Measurements from ENCODE around the gene TMSB10.
A peak's percentile ranks its signal among the peaks of the same experiment; 100 is the strongest.

Gene TMSB10

GRCh38 chr2:84880645-84881521 is 24.6 kb upstream of the TMSB10 start, which contains the start of gene TRABD2A:
Gene TRABD2A, minus strand, starts transcription at chr2:84881084. Its CDS starts 45 bp downstream, at chr2:84881039.
- DNase-seq (ENCODE audit: low read depth) = peak; percentile 56

- peak; percentile 91 for DNase-seq (ENCODE audit: low read depth)
Observed at GRCh38 chr2:84881581-84882413, 23.7 kb upstream of the TMSB10 start.

GRCh38 chr2:84882414-84882738 is 23.1 kb upstream of the TMSB10 start:
- no peak for DNase-seq (ENCODE audit: low read depth)

- peak; percentile 67 for DNase-seq (ENCODE audit: low read depth)
Observed at GRCh38 chr2:84882775-84883550, 22.5 kb upstream of the TMSB10 start.

- no peak for DNase-seq (ENCODE audit: low read depth)
Observed at GRCh38 chr2:84884449-84884848, 21.0 kb upstream of the TMSB10 start.

GRCh38 chr2:84885111-84885510 is 20.3 kb upstream of the TMSB10 start:
- DNase-seq (ENCODE audit: low read depth) = no peak

GRCh38 chr2:84886791-84887190 is 18.7 kb upstream of the TMSB10 start:
- no peak for DNase-seq (ENCODE audit: low read depth)

GRCh38 chr2:84888401-84889276 is 16.8 kb upstream of the TMSB10 start:
- peak; percentile 84 for DNase-seq (ENCODE audit: low read depth)

GRCh38 chr2:84889332-84889731 is 16.1 kb upstream of the TMSB10 start:
- no peak for DNase-seq (ENCODE audit: low read depth)

GRCh38 chr2:84891355-84892010 is 14.0 kb upstream of the TMSB10 start:
- no peak for DNase-seq (ENCODE audit: low read depth)

- no peak for DNase-seq (ENCODE audit: low read depth)
Observed at GRCh38 chr2:84894131-84894586, 11.3 kb upstream of the TMSB10 start.

GRCh38 chr2:84894758-84895520 is 10.5 kb upstream of the TMSB10 start:
- peak; percentile 63 for DNase-seq (ENCODE audit: low read depth)

GRCh38 chr2:84896567-84896966 is 8.9 kb upstream of the TMSB10 start:
- no peak for DNase-seq (ENCODE audit: low read depth)

- DNase-seq (ENCODE audit: low read depth) = peak; percentile 66
Observed at GRCh38 chr2:84897773-84898172, 7.7 kb upstream of the TMSB10 start.

GRCh38 chr2:84899304-84900204 is 5.9 kb upstream of the TMSB10 start:
- DNase-seq (ENCODE audit: low read depth) = no peak

- no peak for DNase-seq (ENCODE audit: low read depth)
Observed at GRCh38 chr2:84900971-84901370, 4.5 kb upstream of the TMSB10 start.

GRCh38 chr2:84901593-84902120 is 3.8 kb upstream of the TMSB10 start:
- peak; percentile 63 for DNase-seq (ENCODE audit: low read depth)

- DNase-seq (ENCODE audit: low read depth) = no peak
Observed at GRCh38 chr2:84902526-84902925, 2.9 kb upstream of the TMSB10 start.

- DNase-seq (ENCODE audit: low read depth) = no peak
Observed at GRCh38 chr2:84904151-84904550, 1.3 kb upstream of the TMSB10 start.
